ENCODE data around the gene SPON1.
"Not testable (repeated sequence)": the region's sequence is repeated elsewhere in the genome, so short reads cannot be mapped to it uniquely, and the experiment has no call there.

The SPON1 gene

DNA sequence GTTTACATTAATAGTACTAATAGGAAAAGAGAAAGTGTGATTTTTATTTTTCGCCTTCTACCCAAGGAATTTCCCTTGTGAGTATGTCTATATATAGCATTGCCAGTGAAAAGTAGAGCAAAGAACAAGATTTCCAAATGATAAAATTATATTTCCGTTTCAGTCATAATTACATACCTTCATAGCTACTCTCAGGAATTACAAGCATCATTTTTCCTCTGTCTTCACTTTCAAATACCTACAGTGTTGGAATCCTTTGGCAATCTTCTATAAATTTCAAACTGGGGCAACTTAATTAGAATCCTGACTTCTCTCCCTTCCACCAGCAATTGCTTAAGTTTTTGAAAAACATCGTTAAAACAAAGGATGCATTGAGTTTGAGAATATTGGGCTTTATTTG lies 35.5 kb upstream of the SPON1 start:
- DNase-seq (ENCODE audit: low read depth, low spot score) = no peak

GRCh38 chr11:13927481-13927880 lies 35.0 kb upstream of the SPON1 start:
- no peak for TF ChIP-seq EZH2 (IDR thresholded peaks at IDR 0.05)
- no peak for TF ChIP-seq FOXP2 (optimal IDR thresholded peaks at IDR 0.05; ENCODE audit: control extremely low read depth, extremely low read length, insufficient read depth)
- no peak for TF ChIP-seq POLR2AphosphoS5 (IDR thresholded peaks at IDR 0.05; ENCODE audit: borderline replicate concordance, low read depth, low read length)
- H3K9me3 ChIP-seq (ENCODE audit: low read depth, low read length) = no peaks in the 10 kb centered on the region
- no peak overlapping the region for H3K4me3 ChIP-seq
- H3K27ac ChIP-seq = no peak overlapping the region
- H3K36me3 ChIP-seq (ENCODE audit: insufficient read depth, low read length) = no peaks in the 10 kb centered on the region
- H3K9ac ChIP-seq (ENCODE audit: insufficient read length) = no peak overlapping the region
- no peak for DNase-seq (ENCODE audit: low read depth, low spot score)

More for the DNA sequence above, 35.5 kb upstream of the SPON1 start:
- no peak overlapping the region for H3K27ac ChIP-seq
- no peaks in the 10 kb centered on the region for H3K9me3 ChIP-seq (ENCODE audit: low read depth, low read length)
- TF ChIP-seq EZH2 (IDR thresholded peaks at IDR 0.05) = no peak
- no peak for TF ChIP-seq FOXP2 (optimal IDR thresholded peaks at IDR 0.05; ENCODE audit: control extremely low read depth, extremely low read length, insufficient read depth)
- TF ChIP-seq POLR2AphosphoS5 (IDR thresholded peaks at IDR 0.05; ENCODE audit: borderline replicate concordance, low read depth, low read length) = no peak
- no peak overlapping the region for H3K4me3 ChIP-seq
- no peaks in the 10 kb centered on the region for H3K36me3 ChIP-seq (ENCODE audit: insufficient read depth, low read length)
- no peak overlapping the region for H3K9ac ChIP-seq (ENCODE audit: insufficient read length)

- no peak for DNase-seq (ENCODE audit: low read depth, low spot score)
- Histone ChIP-seq H3K27ac (no peak overlapping the region), H3K9ac (ENCODE audit: insufficient read length) (no peak overlapping the region), H3K4me3 (no peak overlapping the region), H3K9me3 (ENCODE audit: low read depth, low read length) (no peaks in the 10 kb centered on the region), H3K36me3 (ENCODE audit: insufficient read depth, low read length) (no peaks in the 10 kb centered on the region)
- TF ChIP-seq POLR2AphosphoS5 (IDR thresholded peaks at IDR 0.05; ENCODE audit: borderline replicate concordance, low read depth, low read length) (no peak), EZH2 (IDR thresholded peaks at IDR 0.05) (no peak), FOXP2 (optimal IDR thresholded peaks at IDR 0.05; ENCODE audit: control extremely low read depth, extremely low read length, insufficient read depth) (no peak)
Measured at GRCh38 chr11:13928566-13929251, 33.8 kb upstream of the SPON1 start.

DNA sequence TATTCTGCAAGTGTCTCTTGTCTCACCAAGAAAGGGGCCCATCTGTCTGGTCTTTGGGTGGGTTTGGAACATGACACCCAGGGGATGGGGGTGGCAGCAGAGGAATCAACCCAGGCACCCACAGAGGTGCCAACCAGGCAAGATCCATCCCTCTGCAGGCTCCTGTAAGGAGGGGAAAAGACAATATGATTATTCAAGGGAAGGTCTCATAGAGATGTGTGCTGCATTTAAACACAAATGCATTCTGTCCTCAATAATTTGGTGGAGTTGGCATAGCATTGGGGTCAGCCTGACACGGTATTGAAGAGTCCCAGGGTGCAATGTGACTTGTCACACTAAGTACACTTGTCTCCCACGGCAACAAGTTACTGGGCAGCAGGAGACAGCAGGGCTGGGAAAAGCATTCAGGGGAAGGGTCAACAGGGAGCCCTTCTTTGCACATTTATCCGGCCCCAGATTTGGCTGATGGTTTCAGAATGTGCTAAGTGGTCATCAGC lies 33.1 kb upstream of the SPON1 start:
- TF ChIP-seq POLR2AphosphoS5 (IDR thresholded peaks at IDR 0.05; ENCODE audit: borderline replicate concordance, low read depth, low read length) = no peak
- TF ChIP-seq EZH2 (IDR thresholded peaks at IDR 0.05) = no peak
- TF ChIP-seq FOXP2 (optimal IDR thresholded peaks at IDR 0.05; ENCODE audit: control extremely low read depth, extremely low read length, insufficient read depth) = no peak
- Histone ChIP-seq H3K36me3 (ENCODE audit: insufficient read depth, low read length) (no peaks in the 10 kb centered on the region), H3K27ac (no peak overlapping the region), H3K9ac (ENCODE audit: insufficient read length) (no peak overlapping the region), H3K4me3 (no peak overlapping the region), H3K9me3 (ENCODE audit: low read depth, low read length) (no peaks in the 10 kb centered on the region)
- no peak for DNase-seq (ENCODE audit: low read depth, low spot score)

GRCh38 chr11:13931356-13931755 lies 31.2 kb upstream of the SPON1 start:
- DNase-seq (ENCODE audit: low read depth, low spot score) = no peak
- TF ChIP-seq EZH2 (IDR thresholded peaks at IDR 0.05) = no peak
- TF ChIP-seq POLR2AphosphoS5 (IDR thresholded peaks at IDR 0.05; ENCODE audit: borderline replicate concordance, low read depth, low read length) = no peak
- no peak for TF ChIP-seq FOXP2 (optimal IDR thresholded peaks at IDR 0.05; ENCODE audit: control extremely low read depth, extremely low read length, insufficient read depth)
- no peaks in the 10 kb centered on the region for H3K9me3 ChIP-seq (ENCODE audit: low read depth, low read length)
- no peak overlapping the region for H3K4me3 ChIP-seq
- no peaks in the 10 kb centered on the region for H3K36me3 ChIP-seq (ENCODE audit: insufficient read depth, low read length)
- H3K9ac ChIP-seq (ENCODE audit: insufficient read length) = no peak overlapping the region
- no peak overlapping the region for H3K27ac ChIP-seq

DNA sequence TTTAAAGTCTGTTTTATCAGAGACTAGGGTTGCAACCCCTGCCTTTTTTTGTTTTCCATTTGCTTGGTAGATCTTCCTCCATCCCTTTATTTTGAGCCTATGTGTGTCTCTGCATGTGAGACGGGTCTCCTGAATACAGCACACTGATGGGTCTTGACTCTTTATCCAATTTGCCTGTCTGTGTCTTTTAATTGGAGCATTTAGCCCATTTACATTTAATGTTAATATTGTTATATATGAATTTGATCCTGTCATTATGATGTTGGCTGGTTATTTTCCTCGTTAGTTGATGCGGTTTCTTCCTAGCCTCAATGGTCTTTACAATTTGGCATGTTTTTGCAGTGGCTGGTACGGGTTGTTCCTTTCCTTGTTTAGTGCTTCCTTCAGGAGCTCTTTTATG lies 25.4 kb upstream of the SPON1 start:
- H3K4me3 ChIP-seq; H3K36me3 ChIP-seq (ENCODE audit: insufficient read depth, low read length); H3K9me3 ChIP-seq (ENCODE audit: low read depth, low read length); H3K27ac ChIP-seq; H3K9ac ChIP-seq (ENCODE audit: insufficient read length); DNase-seq (ENCODE audit: low read depth, low spot score): not testable (repeated sequence)

GRCh38 chr11:13938829-13939228 lies 23.7 kb upstream of the SPON1 start:
- not testable (repeated sequence) for H3K27ac ChIP-seq; H3K4me3 ChIP-seq; H3K36me3 ChIP-seq (ENCODE audit: insufficient read depth, low read length); H3K9me3 ChIP-seq (ENCODE audit: low read depth, low read length); H3K9ac ChIP-seq (ENCODE audit: insufficient read length); DNase-seq (ENCODE audit: low read depth, low spot score)

DNA sequence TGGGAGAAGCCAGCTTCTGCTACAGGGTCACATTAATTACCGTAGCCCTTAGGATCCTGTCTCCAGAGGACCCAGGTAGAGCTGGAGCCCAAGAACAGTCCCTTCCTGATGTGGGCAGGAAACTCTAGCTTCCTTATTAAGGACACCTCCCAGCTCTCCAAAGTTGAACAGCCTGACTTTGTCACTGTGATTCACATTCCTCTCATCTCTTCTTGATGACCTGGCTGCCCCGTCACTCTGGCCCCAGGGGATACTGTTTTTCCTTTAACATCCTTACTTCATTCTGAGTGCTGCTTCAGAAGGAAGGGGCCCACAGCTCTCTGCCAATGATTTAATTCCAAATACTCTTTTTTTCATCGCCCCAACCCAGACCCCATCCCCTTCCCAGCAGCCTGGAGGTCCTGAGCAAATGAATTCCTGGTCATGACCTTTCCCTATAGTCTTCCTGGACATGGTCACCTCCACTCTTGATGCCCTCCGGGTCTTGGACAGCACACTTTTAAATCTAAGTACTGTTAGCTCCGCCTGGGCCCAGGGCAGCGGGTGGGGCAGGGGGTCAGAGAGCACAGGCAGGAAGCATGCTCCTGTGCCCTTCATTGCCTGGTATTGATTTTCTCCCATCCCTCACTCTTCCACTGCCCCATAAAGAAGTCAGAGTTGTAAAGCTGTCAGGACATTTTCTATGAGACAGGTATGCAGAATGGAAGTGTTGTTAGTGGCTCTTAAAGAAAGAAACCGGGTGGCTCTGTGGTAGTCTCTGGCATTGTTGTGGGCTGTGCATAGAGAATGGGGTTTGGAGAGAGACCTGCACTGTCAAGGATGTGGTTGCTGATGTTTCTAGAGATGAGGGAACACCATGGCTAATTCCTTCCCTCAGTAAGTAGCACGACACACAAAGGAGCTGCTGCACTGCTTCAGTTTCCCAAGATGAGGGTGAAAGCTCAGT lies 22.3 kb upstream of the SPON1 start:
- Histone ChIP-seq H3K9me3 (ENCODE audit: low read depth, low read length) (no peaks in the 10 kb centered on the region), H3K9ac (ENCODE audit: insufficient read length) (no peak overlapping the region), H3K4me3 (no peak overlapping the region), H3K36me3 (ENCODE audit: insufficient read depth, low read length) (no peaks in the 10 kb centered on the region), H3K27ac (no peak overlapping the region)
- TF ChIP-seq FOXP2 (optimal IDR thresholded peaks at IDR 0.05; ENCODE audit: control extremely low read depth, extremely low read length, insufficient read depth) = no peak
- no peak for TF ChIP-seq POLR2AphosphoS5 (IDR thresholded peaks at IDR 0.05; ENCODE audit: borderline replicate concordance, low read depth, low read length)
- TF ChIP-seq EZH2 (IDR thresholded peaks at IDR 0.05) = no peak
- no peak for DNase-seq (ENCODE audit: low read depth, low spot score)

Measured in SK-N-MC (cell line).